Measurements from ENCODE around the gene PALD1.

GRCh38 chr10:70539471-70539870 is 60.9 kb downstream of the PALD1 start:
- TF ChIP-seq CTCF (conservative IDR thresholded peaks at IDR 0.05): no peak
- no peak for TF ChIP-seq ZFX (IDR thresholded peaks at IDR 0.05)
